Endothelial cell of umbilical vein (primary cell): ENCODE data around the gene CHCHD3.

Source experiments
- CTCF ChIP-seq, 2 donors: IDR thresholded peaks; 1 replicate in 1 of 2; 2 replicates in 1 of 2; pipeline ENCODE4 v1.5.1; 2011; ENCODE audit warnings: low read length in 2 of 2, mild to moderate bottlenecking in 2 of 2, moderate library complexity in 2 of 2, control low read depth in 1 of 2, inconsistent platforms in 1 of 2, low read depth in 1 of 2; ENCODE audit not compliant: insufficient read depth in 1 of 2; ENCODE audit errors: extremely low read depth in 1 of 2
- FOS ChIP-seq: IDR thresholded peaks from 2 replicates; pipeline ENCODE4 v1.6.1; 2011; ENCODE audit warnings: mild to moderate bottlenecking, low read length, moderate library complexity, borderline replicate concordance; ENCODE audit not compliant: insufficient read depth
- MYC ChIP-seq: IDR thresholded peaks from one replicate; pipeline ENCODE4 v1.6.1; 2011; ENCODE audit warnings: mild to moderate bottlenecking, low read depth, low read length
- POLR2A ChIP-seq: IDR thresholded peaks from 2 replicates; pipeline ENCODE4 v1.6.1; 2012; ENCODE audit warnings: low read depth, mild to moderate bottlenecking, control low read depth, low read length

- TF ChIP-seq MYC (no peak), CTCF (IDR thresholded peaks at IDR 0.05; ENCODE audit: extremely low read depth in 1 of 2, insufficient read depth in 1 of 2, low read depth in 1 of 2, low read length in 2 of 2) (no peak), POLR2A (no peak), FOS (no peak)
Measured at GRCh38 chr7:132998763-132999162, 83.1 kb downstream of the CHCHD3 start.
